C4-2B (cell line): ENCODE measurements around the gene EVC.

ENCODE experiments used
- CTCF ChIP-seq: fragments of 450-650 bp; conservative IDR thresholded peaks from 2 replicates; pipeline ENCODE4 v1.5.1; 2017; ENCODE audit warnings: mild to moderate bottlenecking
- ZFX ChIP-seq: fragments of 450-650 bp; IDR thresholded peaks from 2 replicates; pipeline ENCODE4 v1.6.1; 2017

DNA sequence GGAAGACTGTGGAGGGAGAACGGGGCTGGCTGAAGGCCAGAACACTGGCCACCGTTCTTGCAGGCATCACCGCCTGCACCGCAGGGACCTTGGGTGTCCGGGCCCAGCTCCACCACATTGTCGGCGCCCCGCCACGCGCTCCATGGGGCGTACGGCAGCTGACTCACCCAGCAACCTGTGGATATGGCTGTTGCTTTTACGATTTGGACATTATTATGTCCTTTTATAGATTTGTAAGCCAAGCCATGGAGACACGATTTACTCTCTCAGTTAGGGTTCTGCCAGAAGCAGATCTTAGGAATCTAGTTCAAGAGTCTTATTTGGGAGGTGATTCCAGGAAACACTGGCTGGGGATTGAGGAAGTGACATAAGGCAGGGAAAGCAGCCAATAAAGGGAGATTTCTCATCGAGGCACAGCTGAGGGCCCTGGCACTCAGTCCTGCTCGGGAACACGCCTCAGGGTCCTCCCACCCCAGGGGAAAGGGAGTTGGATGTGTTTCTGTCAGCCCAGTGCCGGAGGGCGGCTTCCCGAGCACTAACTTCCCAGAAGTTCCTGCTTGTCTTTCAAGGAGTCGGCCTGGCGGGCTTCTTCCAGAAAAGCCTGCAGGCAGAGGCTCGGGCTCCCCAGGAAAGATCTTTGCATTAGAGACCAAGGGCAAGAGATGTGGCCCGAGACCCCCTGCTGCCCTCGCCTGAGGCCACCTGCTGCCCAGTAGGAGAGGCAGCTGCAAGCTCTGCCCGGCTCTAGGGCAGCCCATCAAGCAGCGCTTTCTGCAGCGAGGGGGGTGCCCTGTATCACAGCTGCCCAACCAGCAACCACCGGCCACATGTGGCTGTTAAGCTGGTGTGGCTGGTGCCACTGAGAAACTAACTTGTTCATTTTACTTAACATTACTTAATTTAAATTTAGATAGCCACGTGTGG is 129.0 kb downstream of the EVC start:
- TF ChIP-seq CTCF: no peak
- no peak for TF ChIP-seq ZFX
